Heart right ventricle (tissue), 16 donors: Measurements from ENCODE around the gene RNF144B. TPM values are rescaled to one million over a fixed set of nuclear protein-coding genes. Genes with fewer than 3 reads are reported as not detected.
A peak's percentile ranks its signal among the peaks of the same experiment; 100 is the strongest.

Source experiments
- ATAC-seq, 8 donors: fragments of 200-7000 bp; cut with Tn5 transposase; one replicate each; pipeline ENCODE4 v1.9.1; 2020; ENCODE audit warnings: mild to moderate bottlenecking in 8 of 8, moderate library complexity in 8 of 8, moderate number of reproducible peaks in 1 of 8
- DNase-seq, 2 donors: peaks; one replicate each; pipeline ENCODE4 v3.0.0-alpha.2; 2020
- H3K27ac ChIP-seq, 10 donors: fragments of 200-600 bp; sonication (generic) in 2 of 10; one replicate each; pipeline versions ENCODE4 v1.5.0 to v1.8.0; 2020 to 2022; ENCODE audit warnings: mild to moderate bottlenecking in 3 of 10
- H3K27me3 ChIP-seq, 7 donors: fragments of 200-600 bp; one replicate each; pipeline ENCODE4 v1.8.0; 2021 to 2022; ENCODE audit warnings: mild to moderate bottlenecking in 2 of 7
- H3K36me3 ChIP-seq, 9 donors: fragments of 200-600 bp; sonication (generic) in 1 of 9; one replicate each; pipeline versions ENCODE4 v1.5.0 to v1.8.0; 2020 to 2022; ENCODE audit warnings: mild to moderate bottlenecking in 2 of 9
- H3K4me1 ChIP-seq, 9 donors: fragments of 200-600 bp; sonication (generic) in 1 of 9; one replicate each; pipeline versions ENCODE4 v1.5.0 to v1.8.0; 2020 to 2022; ENCODE audit warnings: mild to moderate bottlenecking in 4 of 9
- H3K4me3 ChIP-seq, 10 donors: fragments of 200-600 bp; sonication (generic) in 2 of 10; one replicate each; pipeline versions ENCODE4 v1.5.0 to v1.8.0; 2020 to 2022; ENCODE audit warnings: mild to moderate bottlenecking in 7 of 10, moderate library complexity in 2 of 10
- H3K9me3 ChIP-seq, 11 donors: fragments of 200-600 bp in 10 of 11; sonication (generic) in 2 of 11; one replicate each; pipeline versions ENCODE4 v1.5.0 to v1.8.0; 2013 to 2022; ENCODE audit warnings: mild to moderate bottlenecking in 2 of 11, control low read depth in 1 of 11, moderate library complexity in 1 of 11
- WGBS, 2 donors: extraction: QIAGEN DNeasy Blood & Tissue Kit; methylation state at CpG; one replicate each; pipeline ENCODE4 v1.1.7; 2013; ENCODE audit warnings: inconsistent platforms in 1 of 2; 5-methylcytosine and 5-hydroxymethylcytosine counted together
- intact Hi-C, 10 donors: fragments of 100-400 bp; cut with DNase I; formaldehyde crosslinking; loops; one replicate each; pipeline versions ENCODE4 v1.11.1 to v1.14.2; 2022
- polyA plus RNA-seq, 2 donors: library from polyadenylated mRNA; stranded (reverse); fragments of 200-250 nt; gene quantifications; one replicate each; pipeline ENCODE4 v1.2.3, GENCODE V29; 2013
- total RNA-seq, 10 donors: library from RNA; stranded (reverse); fragmentation: NEBNext Ultra II Directional in 3 of 10; extraction: Animal tissue kit (Norgen Biotek cat#: 25700) in 3 of 10; gene quantifications; one replicate each; pipeline versions ENCODE4 v1.2.1 to v1.2.4, GENCODE V29; 2021 to 2023
- TF ChIP-seq, protein P1 (sequence below), 9 donors: fragments of 200-600 bp; sonication (generic) in 2 of 9; IDR thresholded peaks; one replicate each; pipeline versions ENCODE4 v1.5.0 to v1.8.0; 2021 to 2022; ENCODE audit warnings: antibody characterized with exemption in 9 of 9, mild to moderate bottlenecking in 5 of 9, moderate library complexity in 1 of 9
- donor health status: Arrhythmogenic right ventricular cardiomyopathy.
- donor health status: ischemic (EF 13 %, LVEDD 7.1; RV severe dilation, severe dysfunction).
- donor health status: healthy with polysubstance abuse.
- donor health status: DM: no; HTN: yes; CAD: no.
- donor health status: DM: no; HTN: no; CAD: no.
- donor health status: ischemic (EF 25% LVEDD 6.9; RV normal size, moderate dysfunction).
- donor health status: ischemic (EF 25% LVEDD 5.7; RV mildly dilated, moderate dysfunction).
- donor health status: healthy.
- donor health status: DM: yes; HTN: yes; CAD: no.
- donor health status: Ischemic cardiomyopathy.
- donor health status: ischemic (EF 35%, LVEDD 5.7; RV mildly dilated, moderate dysfunction).
- donor health status: nonischemic (EF 11% LVEDD 7.7; RV severe dilation, severe dysfunction).
- donor health status: DM: yes; HTN: yes; CAD: no.
- donor health status: PGD.
- donor health status: ischemic (EF 29% LVEDD 5.4; RV normal size, mild dysfunction).
- donor health status: nonischemic (EF 23%, LVEDD 6.1; RV moderate dilation, normal function).

Gene RNF144B
- total and polyA plus RNA-seq, 12 donors: 4.6 to 25.5 (median 9.4) TPM

DNA sequence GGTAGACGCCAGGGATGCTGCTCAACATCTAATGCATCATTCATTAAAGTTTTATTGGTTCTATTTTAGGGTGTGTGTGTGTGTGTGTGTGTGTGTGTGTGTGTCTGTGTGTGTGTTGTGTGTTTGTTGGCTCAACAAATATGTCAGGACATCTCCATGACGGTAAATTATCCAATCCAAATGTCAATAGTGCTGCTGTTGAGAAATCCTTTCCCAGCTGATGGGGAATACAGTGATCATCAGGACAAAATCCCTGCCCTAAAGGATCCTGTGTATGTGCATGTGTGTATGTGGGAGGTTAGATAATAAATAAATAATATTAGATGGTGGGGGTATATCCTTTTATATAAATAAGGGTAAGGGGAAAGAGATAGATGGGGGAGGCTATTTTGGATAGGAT, 59.6 kb downstream of the RNF144B start:
- no peak for ATAC-seq
- H3K36me3 ChIP-seq: peaks cover 0 to 9% (median 0%) of the 10 kb centered on the region in 9 donors
- H3K27ac ChIP-seq: no peak overlapping the region
- no peaks in the 10 kb centered on the region for H3K9me3 ChIP-seq
- TF ChIP-seq, protein P1, sequence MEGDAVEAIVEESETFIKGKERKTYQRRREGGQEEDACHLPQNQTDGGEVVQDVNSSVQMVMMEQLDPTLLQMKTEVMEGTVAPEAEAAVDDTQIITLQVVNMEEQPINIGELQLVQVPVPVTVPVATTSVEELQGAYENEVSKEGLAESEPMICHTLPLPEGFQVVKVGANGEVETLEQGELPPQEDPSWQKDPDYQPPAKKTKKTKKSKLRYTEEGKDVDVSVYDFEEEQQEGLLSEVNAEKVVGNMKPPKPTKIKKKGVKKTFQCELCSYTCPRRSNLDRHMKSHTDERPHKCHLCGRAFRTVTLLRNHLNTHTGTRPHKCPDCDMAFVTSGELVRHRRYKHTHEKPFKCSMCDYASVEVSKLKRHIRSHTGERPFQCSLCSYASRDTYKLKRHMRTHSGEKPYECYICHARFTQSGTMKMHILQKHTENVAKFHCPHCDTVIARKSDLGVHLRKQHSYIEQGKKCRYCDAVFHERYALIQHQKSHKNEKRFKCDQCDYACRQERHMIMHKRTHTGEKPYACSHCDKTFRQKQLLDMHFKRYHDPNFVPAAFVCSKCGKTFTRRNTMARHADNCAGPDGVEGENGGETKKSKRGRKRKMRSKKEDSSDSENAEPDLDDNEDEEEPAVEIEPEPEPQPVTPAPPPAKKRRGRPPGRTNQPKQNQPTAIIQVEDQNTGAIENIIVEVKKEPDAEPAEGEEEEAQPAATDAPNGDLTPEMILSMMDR (IDR thresholded peaks at IDR 0.05): no peak
- no peak for DNase-seq
- no peak overlapping the region for H3K4me3 ChIP-seq
- intact Hi-C loops: no loop called here
- H3K4me1 ChIP-seq: peaks cover 0 to 50% (median 27%) of the 10 kb centered on the region in 9 donors
- H3K27me3 ChIP-seq: no peaks in the 10 kb centered on the region
- 90 to 92% methylated on average over 2 of the region's 2 CpGs for WGBS, 2 donors

DNA sequence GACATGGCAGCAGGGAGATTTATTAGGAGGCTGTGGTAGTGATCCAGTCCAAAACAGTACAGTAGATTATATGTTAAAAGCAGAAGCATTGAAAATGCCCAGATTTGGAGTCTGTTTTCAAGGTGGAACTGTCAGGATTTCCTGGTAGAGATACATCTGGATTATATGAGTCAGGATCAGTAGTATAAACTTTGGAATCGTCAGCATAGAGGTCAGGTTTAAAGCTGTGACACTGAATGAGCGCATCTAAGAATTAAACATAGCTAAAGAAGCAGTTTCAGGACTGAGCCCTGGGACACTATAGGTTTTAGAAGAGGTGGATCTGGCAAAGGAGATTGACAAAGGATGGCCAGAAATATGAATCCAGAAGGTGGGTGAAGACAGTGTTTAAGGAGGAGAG, 60.4 kb downstream of the RNF144B start:
- intact Hi-C loops: no loop called here
- 80 to 85% methylated on average over 2 of the region's 2 CpGs for WGBS, 2 donors
- Histone ChIP-seq H3K4me1 (peaks cover 0 to 50% (median 27%) of the 10 kb centered on the region in 9 donors), H3K27ac (no peak overlapping the region), H3K4me3 (no peak overlapping the region), H3K27me3 (no peaks in the 10 kb centered on the region), H3K36me3 (peaks cover 0 to 8% (median 0%) of the 10 kb centered on the region in 9 donors), H3K9me3 (no peaks in the 10 kb centered on the region)
- TF ChIP-seq, protein P1 (IDR thresholded peaks at IDR 0.05): no peak
- no peak for ATAC-seq
- DNase-seq: no peak

DNA sequence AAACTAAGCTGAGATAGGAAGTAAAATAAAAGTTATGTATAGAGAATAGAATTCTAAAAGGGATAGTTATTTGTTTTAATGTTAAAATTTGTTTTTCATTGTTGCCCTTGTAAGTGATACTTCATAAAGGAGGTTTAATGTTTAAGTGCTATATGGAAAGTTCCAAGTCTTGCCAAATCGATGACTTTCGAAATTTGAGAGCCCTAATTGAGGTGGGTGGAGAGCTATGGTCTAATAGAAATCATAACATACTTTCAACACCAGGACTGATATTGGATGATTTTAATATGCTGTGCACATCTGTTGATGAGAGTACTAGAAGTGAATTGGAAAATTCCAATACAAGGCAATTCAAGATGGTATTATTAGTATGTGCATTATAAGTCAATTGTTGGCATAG, 64.6 kb downstream of the RNF144B start:
- H3K27me3 ChIP-seq: no peaks in the 10 kb centered on the region
- TF ChIP-seq, protein P1 (IDR thresholded peaks at IDR 0.05): no peak
- H3K27ac ChIP-seq: peak overlapping the region in 1 of 10 donors; percentile 19
- intact Hi-C loops: loop anchor here in 1 of 10 donors (10.0 kb wide), 1 partner anchor 57 kb away; no protein-coding TSS in a partner anchor
- no peak overlapping the region for H3K4me3 ChIP-seq
- no peaks in the 10 kb centered on the region for H3K36me3 ChIP-seq
- no peaks in the 10 kb centered on the region for H3K9me3 ChIP-seq
- 92 to 94% methylated on average over 2 of the region's 2 CpGs for WGBS, 2 donors
- peaks cover 0 to 34% (median 20%) of the 10 kb centered on the region in 9 donors for H3K4me1 ChIP-seq
- ATAC-seq (no peak), DNase-seq (no peak)

GRCh38 chr6:18454446-18454845, 67.3 kb downstream of the RNF144B start:
- peaks cover 0 to 39% (median 20%) of the 10 kb centered on the region in 9 donors for H3K4me1 ChIP-seq
- no peak overlapping the region for H3K4me3 ChIP-seq
- H3K27me3 ChIP-seq: no peaks in the 10 kb centered on the region
- DNase-seq: no peak
- TF ChIP-seq, protein P1 (IDR thresholded peaks at IDR 0.05): no peak
- H3K9me3 ChIP-seq: peaks cover 0 to 1% (median 0%) of the 10 kb centered on the region in 11 donors
- 78 to 93% methylated on average over 4 of the region's 4 CpGs for WGBS, 2 donors
- H3K36me3 ChIP-seq: peaks cover 0 to 24% (median 2%) of the 10 kb centered on the region in 9 donors
- H3K27ac ChIP-seq: no peak overlapping the region
- intact Hi-C loops: loop anchor here in 1 of 10 donors (10.0 kb wide), 1 partner anchor 60 kb away; no protein-coding TSS in a partner anchor
- no peak for ATAC-seq
